NCI-H1930 (cell line): ENCODE measurements around the gene GABARAPL2.
"Not testable (repeated sequence)": the region's sequence is repeated elsewhere in the genome, so short reads cannot be mapped to it uniquely, and the experiment has no call there.

Experiments
- DNase-seq, 2 experiments: peaks; one replicate each; lab custom pipeline; 2025; lab: John Stamatoyannopoulos, UW

GABARAPL2 gene, protein sequence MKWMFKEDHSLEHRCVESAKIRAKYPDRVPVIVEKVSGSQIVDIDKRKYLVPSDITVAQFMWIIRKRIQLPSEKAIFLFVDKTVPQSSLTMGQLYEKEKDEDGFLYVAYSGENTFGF

DNA sequence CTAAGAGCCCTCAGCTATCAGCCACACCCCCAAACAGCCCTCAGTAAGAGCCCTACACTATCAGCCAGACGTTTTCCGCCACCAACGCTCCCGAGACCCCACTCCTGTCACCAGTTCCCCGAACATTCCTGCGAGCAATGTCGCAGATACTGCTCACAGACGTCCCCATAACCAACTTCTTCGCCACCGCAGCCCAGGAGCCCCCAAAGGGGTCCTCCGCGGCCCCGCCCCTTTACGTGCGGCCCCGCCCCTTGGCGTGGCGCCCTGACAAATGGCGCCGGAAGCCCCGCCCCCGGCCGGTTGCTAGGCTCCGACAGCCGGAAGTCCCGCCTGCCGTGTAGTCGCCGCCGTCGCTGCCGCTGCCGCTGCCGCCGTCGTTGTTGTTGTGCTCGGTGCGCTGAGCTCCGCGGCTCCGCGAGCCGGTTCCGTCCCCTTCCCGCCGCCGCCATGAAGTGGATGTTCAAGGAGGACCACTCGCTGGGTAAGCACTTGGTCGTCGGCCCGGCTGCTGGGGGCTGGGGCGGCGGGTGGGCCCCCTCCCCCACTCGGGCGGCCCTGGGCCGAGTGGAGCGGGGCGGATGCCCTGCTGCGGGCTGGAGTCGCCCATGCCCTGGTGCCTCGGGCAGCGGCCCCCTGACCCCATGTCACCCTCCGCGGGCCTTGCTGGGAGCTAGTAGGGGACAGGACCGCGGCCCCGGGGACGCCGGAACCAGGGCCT is at the start of gene GABARAPL2:
Gene GABARAPL2, plus strand, starts transcription at position 340 of the 718 bp plus-strand sequence. Its CDS starts 108 bp downstream, at position 448.
- DNase-seq = peak; percentile 31 to 77

DNA sequence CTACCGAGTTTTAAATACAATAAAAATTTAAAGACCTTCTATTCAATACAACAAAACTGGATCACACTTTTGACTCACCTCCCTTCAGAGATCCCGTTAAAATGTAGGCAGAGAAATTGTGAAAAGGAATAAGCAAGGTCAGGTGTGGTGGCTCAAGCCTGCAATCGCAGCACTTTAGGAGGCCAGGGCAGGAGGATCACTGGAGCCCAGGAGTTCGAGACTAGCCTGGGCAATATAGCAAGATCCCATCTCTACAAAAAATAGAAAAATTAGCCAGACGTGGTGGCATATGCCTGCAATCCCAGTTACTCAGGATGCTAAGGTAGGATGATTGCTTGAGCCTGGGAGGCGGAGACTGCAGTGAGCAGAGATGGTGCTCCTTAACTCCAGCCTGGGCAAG is 47.0 kb upstream of the GABARAPL2 start:
- DNase-seq = no peak

DNA sequence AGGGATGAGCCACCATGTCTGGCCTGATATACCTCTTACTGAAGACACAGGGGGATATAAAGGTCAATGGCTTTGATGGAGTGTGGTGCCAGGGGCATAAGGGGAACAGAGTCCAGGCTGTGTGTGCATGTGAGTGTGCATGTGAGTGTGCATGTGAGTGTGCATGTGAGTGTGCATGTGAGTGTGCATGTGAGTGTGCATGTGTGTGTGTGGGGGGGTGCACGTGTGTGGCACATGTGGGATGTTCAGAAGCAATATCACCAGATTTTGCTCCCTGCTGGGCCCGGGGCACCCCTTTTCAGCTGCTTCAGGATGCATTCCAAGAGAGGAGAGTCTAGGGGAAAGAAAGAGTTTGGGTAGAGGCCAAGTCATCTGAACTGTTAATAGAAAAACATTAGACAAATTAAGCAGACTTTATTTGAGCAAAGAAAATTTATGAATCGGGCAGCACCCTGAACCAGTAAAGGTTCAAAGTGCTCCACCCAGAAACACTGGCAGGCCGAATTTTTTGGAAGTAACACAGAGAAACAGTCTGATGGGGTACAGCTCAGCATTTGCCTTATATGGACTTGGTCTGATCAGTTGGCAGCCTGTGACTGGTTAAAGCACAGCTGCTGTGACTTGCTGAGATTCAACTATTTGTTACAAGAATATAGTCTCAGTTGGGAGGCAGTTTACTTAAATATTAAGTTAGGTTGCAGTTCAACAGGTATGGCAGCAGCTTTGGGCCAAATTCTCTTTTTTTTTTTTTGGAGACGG is 40.0 kb upstream of the GABARAPL2 start:
- no peak for DNase-seq

- DNase-seq = no peak
Observed at GRCh38 chr16:75527825-75528299, 38.3 kb upstream of the GABARAPL2 start.

- DNase-seq = no peak
Observed at GRCh38 chr16:75529056-75529905, 36.9 kb upstream of the GABARAPL2 start.

GRCh38 chr16:75529959-75530358 is 36.2 kb upstream of the GABARAPL2 start:
- no peak for DNase-seq

- DNase-seq = no peak
Observed at GRCh38 chr16:75532142-75532765, 33.9 kb upstream of the GABARAPL2 start.

GRCh38 chr16:75532791-75533190 is 33.4 kb upstream of the GABARAPL2 start:
- no peak for DNase-seq

GRCh38 chr16:75534560-75535205 is 31.5 kb upstream of the GABARAPL2 start:
- no peak for DNase-seq

DNA sequence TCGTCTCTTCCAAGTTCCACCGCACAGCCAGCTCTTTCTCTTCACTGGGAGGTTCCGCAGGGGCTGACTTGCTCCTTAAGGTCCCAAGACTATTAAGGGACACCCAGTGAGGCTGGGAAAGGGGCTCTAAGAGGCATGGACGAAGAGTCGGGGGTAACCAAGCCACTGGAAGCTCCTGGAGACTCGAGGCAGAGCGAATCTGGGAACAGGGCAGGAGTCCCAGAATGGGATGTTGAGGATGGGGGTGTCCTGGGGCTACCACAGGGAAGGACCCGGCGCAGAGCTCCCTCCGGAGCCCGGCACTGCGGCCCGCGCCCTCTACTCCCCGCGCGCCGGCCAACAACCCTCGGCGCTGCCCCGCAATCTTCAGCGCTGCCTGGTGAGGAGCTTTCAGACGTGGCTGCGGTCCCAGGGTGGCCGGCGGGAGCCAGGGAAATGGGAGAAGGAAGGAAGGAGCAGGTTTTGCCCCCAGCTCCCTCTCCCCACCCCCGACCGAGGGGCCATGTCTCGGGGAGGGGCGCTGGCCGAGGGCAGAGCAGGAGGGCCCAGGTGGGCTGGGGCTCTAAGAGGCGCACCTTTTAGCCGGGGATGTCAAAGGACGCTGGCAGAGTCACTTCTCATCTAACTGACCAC is 30.9 kb upstream of the GABARAPL2 start:
- no peak for DNase-seq

- no peak for DNase-seq
Observed at GRCh38 chr16:75535901-75536300, 30.3 kb upstream of the GABARAPL2 start, which contains the start of gene CHST5. Gene CHST5, minus strand, starts transcription at chr16:75536108. Its CDS starts 5,724 bp downstream, at chr16:75530384.

GRCh38 chr16:75537776-75538175 is 28.4 kb upstream of the GABARAPL2 start:
- DNase-seq = no peak

DNA sequence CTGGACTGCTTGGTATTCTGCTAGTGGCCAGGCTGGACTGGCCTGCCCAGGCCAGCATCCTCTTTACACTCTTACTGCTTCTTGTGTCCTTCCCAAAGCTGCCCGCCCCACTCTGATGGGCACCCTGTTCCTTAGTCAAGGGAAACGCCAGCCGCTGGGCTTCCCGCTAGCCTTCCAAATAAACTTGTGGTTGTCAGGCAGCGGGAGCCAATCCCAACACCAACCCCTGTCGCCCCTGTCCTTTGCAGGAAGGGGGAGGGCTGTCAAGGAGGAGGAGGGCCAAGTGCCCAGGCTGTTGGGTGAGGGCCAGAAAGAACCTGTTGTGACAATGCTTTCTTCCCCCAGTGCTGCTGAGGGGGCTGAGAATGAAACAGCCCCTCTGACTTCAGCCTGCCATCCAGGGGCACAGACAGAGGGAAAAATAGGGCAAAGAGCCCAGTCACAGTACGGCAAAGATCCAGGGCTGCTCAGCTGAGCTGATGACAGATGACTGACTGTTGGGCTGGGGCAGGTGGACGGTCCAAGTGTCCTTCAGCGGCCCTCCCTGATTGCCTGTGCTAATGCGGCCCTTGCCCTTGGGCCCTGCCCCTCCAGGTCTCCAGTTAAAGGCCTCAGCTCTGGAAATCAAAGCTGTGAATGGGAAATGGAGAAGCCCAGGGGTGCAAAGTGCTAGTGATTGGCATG is 27.2 kb upstream of the GABARAPL2 start:
- not testable (repeated sequence) for DNase-seq

GRCh38 chr16:75541236-75541635 is 24.9 kb upstream of the GABARAPL2 start:
- no peak for DNase-seq

DNA sequence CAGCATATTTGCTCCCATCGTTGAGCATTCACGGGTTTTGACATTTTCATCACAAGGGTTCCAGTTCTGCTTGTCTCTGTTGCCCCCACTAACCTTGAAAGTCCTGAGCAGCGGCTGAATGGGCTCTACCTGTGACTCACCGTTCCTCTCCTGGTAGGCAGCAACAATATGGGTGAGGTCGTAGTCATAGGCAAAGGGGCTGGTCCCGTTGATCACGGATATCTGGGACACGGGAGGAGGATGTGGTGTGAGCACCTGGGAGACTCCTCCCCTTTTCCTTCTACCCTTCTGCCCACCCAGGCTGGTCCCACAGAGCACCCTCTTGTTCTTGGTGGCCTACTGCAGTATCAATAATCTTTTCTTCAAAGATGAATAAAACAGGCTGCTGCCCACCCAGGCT is 23.7 kb upstream of the GABARAPL2 start:
- not testable (repeated sequence) for DNase-seq

DNA sequence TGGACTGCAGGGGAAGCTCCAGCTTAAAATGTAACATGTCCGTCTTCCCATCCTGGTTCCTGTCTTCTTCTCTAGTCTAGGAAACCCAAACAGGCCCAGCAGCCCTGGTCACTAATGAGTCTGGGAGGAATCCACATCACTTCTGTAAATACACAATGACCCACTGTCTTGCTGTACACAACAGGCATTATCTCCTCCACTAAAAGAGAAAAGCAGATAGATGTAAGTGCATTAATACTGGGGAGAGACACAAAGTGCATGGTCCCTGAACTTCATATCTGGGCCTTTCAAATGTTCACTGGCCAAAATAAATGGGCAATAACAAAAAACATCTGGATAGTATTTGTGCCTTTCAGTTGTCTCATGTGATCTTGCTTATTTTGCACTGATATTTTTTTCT is 20.3 kb upstream of the GABARAPL2 start:
- DNase-seq = not testable (repeated sequence)

GRCh38 chr16:75546293-75546692 is 19.9 kb upstream of the GABARAPL2 start:
- DNase-seq = no peak

- not testable (repeated sequence) for DNase-seq
Observed at GRCh38 chr16:75548456-75548855, 17.7 kb upstream of the GABARAPL2 start.

DNA sequence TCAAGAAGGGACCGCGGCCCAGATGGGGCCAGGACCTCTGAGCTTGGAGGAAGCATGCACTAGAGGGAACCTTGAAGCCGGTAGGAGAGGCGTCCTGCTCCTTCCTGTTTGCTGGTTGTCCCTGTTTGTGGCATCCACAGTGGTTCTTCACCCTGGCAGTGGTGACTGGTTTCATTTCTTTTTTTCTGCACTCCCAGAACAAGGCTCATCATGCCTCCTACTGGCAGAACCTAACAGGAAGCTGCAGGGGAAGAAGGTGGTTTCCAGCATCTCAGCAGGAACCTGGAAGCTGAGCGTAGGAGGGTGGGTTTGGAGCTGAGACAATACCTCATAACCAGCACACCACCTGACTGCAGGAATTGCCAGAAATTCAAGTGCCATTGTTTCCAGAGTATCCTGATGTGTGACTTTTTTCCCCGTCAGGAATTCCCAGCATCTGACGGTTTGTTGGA is 15.9 kb upstream of the GABARAPL2 start:
- no peak for DNase-seq

- DNase-seq = no peak
Observed at GRCh38 chr16:75552951-75553350, 13.2 kb upstream of the GABARAPL2 start.
